ENCODE results near the gene SKA3. TPM values are rescaled to one million over a fixed set of nuclear protein-coding genes. Genes with fewer than 3 reads are reported as not detected.
"Not testable (repeated sequence)": the region's sequence is repeated elsewhere in the genome, so short reads cannot be mapped to it uniquely, and the experiment has no call there.

Gene SKA3
- total and polyA plus RNA-seq, 9 donors, result 0.12 to 1.6 (median 0.43) TPM

DNA sequence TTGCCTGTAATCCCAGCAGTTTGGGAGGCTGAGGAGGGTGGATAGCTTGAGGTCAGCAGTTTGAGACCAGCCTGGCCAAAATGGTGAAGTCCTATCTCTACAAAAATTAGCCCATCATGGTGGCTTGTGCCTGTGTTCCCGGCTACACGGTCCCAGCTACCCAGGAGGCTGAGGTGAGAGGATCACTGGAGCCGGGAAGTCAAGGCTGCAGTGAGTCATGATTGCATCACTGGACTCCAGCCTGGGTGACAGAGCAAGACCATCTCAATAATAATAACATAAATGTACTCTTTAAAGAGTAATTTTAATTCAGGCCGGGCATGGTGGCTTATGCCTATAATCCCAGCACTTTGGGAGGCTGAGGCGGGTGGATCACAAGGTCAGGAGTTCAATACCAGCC, 38.7 kb downstream of the SKA3 start:
- no peak overlapping the region for H3K27ac ChIP-seq
- intact Hi-C loops (cut with DNase I), result loop anchor here in 3 of 4 donors (10.0 kb wide), 1 partner anchor 193 kb away; no protein-coding TSS in a partner anchor
- no peaks in the 10 kb centered on the region for H3K9me3 ChIP-seq
- TF ChIP-seq POLR2A (IDR thresholded peaks at IDR 0.05), result no peak
- no peaks in the 10 kb centered on the region for H3K27me3 ChIP-seq
- peaks cover 10% of the 10 kb centered on the region for H3K4me1 ChIP-seq (ENCODE audit: insufficient read depth)
- H3K4me3 ChIP-seq, result no peak overlapping the region
- DNase-seq, result peak in 1 of 5 donors; percentile 28
- no peaks in the 10 kb centered on the region for H3K36me3 ChIP-seq
- WGBS, 3 donors, result 71 to 84% (median 72%) methylated on average over 5 of the region's 5 CpGs

DNA sequence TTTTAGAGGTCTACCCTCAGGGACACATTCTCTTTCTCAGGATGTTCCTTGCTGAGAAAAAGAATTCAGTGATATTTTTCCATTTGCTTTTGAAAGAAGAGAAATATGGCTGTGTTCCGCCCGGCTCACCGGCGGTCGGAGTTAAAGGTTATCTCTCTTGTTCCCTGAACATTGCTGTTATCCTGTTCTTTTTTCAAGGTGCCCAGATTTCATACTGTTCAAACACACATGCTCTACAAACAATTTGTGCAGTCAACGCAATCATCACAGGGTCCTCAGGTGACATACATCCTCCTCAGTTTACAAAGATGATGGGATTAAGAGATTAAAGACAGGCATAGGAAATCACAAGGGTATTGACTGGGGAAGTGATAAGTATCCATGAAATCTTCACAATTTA, 40.5 kb downstream of the SKA3 start:
- not testable (repeated sequence) for DNase-seq; H3K4me3 ChIP-seq; H3K27ac ChIP-seq; H3K4me1 ChIP-seq (ENCODE audit: insufficient read depth); H3K27me3 ChIP-seq; H3K36me3 ChIP-seq; H3K9me3 ChIP-seq
- WGBS, 3 donors, result 64 to 78% (median 65%) methylated on average over 6 of the region's 6 CpGs
- intact Hi-C loops (cut with DNase I), result loop anchor here in 3 of 4 donors (10.0 kb wide), 1 partner anchor 191 kb away; no protein-coding TSS in a partner anchor

DNA sequence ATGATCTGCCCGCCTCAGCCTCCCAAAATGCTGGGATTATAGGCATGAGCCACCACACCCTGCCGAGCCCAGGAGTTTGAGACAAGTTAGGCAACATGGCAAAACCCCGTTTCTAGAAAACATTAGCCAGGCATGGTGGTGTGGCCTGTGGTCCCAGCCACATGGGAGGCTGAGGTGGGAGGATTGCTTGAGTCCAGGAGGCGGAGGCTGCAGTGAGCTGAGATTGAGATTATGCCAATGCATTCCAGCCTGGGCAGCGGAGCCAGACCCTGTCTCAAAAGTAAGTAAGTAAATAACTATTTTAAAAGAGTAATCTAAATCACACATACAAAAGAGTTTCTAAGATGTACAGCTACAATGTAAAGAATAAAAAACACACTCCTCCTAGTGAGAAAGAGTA, 41.9 kb downstream of the SKA3 start:
- DNase-seq, result no peak
- TF ChIP-seq EP300 (IDR thresholded peaks at IDR 0.05), result no peak
- no peak for TF ChIP-seq POLR2A (IDR thresholded peaks at IDR 0.05)
- TF ChIP-seq, protein P1, sequence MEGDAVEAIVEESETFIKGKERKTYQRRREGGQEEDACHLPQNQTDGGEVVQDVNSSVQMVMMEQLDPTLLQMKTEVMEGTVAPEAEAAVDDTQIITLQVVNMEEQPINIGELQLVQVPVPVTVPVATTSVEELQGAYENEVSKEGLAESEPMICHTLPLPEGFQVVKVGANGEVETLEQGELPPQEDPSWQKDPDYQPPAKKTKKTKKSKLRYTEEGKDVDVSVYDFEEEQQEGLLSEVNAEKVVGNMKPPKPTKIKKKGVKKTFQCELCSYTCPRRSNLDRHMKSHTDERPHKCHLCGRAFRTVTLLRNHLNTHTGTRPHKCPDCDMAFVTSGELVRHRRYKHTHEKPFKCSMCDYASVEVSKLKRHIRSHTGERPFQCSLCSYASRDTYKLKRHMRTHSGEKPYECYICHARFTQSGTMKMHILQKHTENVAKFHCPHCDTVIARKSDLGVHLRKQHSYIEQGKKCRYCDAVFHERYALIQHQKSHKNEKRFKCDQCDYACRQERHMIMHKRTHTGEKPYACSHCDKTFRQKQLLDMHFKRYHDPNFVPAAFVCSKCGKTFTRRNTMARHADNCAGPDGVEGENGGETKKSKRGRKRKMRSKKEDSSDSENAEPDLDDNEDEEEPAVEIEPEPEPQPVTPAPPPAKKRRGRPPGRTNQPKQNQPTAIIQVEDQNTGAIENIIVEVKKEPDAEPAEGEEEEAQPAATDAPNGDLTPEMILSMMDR (IDR thresholded peaks at IDR 0.05), result no peak
- 66 to 83% (median 73%) methylated on average over 5 of the region's 5 CpGs for WGBS, 3 donors
- no peak overlapping the region for H3K4me3 ChIP-seq
- H3K36me3 ChIP-seq, result no peaks in the 10 kb centered on the region
- intact Hi-C loops (cut with DNase I), result loop anchor here (5.0 to 10.0 kb wide), 2 partner anchors 190 to 192 kb away; no protein-coding TSS in a partner anchor
- H3K9me3 ChIP-seq, result no peaks in the 10 kb centered on the region
- no peaks in the 10 kb centered on the region for H3K27me3 ChIP-seq
- H3K4me1 ChIP-seq (ENCODE audit: insufficient read depth), result no peaks in the 10 kb centered on the region
- H3K27ac ChIP-seq, result no peak overlapping the region

DNA sequence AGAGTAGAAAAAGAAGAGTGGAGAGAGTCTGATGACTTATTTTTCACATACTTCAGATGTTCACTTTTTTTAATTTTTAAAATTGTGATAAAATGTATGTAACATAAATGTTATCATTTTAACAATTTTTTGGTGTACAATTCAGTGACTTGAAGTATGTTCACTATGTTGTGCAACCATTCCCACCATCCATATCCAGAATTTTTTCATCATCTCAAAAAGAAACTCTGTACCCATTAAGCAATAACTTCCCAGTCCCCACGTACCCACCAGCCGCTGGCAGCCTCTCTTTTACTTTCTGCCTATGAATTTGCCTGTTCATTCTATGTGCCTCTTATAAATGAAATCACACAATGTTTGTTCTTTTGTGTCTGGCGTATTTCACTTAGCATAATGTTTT, 43.3 kb downstream of the SKA3 start:
- no peaks in the 10 kb centered on the region for H3K36me3 ChIP-seq
- TF ChIP-seq, protein P1 (IDR thresholded peaks at IDR 0.05), result no peak
- no peak for TF ChIP-seq POLR2A (IDR thresholded peaks at IDR 0.05)
- no peak for TF ChIP-seq EP300 (IDR thresholded peaks at IDR 0.05)
- intact Hi-C loops (cut with DNase I), result loop anchor here (5.0 to 10.0 kb wide), 2 partner anchors 188 to 191 kb away; no protein-coding TSS in a partner anchor

DNA sequence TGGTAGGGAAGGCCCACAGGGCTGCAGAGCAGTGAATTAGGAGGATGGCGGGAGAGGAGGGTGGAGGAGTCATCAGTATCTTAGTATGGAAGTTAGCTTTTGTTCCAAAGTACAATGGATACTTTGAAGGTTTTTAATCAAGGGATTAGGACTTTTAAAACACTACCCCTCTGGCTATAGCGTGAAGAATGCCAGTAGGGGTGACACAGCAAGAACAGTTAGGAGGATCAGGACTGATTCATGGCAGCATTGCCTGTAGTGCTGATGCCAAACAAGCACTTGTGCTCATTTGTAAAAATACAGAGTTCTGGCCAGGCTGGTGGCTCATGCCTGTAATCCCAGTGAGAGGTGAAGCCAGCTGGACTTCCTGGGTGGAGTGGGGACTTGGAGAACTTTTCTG, 46.2 kb downstream of the SKA3 start:
- no peaks in the 10 kb centered on the region for H3K36me3 ChIP-seq
- DNase-seq, result no peak
- H3K27ac ChIP-seq, result no peak overlapping the region
- H3K4me3 ChIP-seq, result no peak overlapping the region
- 91 to 93% (median 91%) methylated on average over 2 of the region's 2 CpGs for WGBS, 3 donors
- H3K9me3 ChIP-seq, result no peaks in the 10 kb centered on the region
- TF ChIP-seq POLR2A (IDR thresholded peaks at IDR 0.05), result no peak
- TF ChIP-seq, protein P1 (IDR thresholded peaks at IDR 0.05), result no peak
- TF ChIP-seq EP300 (IDR thresholded peaks at IDR 0.05), result no peak
- no peaks in the 10 kb centered on the region for H3K27me3 ChIP-seq
- intact Hi-C loops (cut with DNase I), result loop anchor here (5.0 to 10.0 kb wide), 2 partner anchors 185 to 188 kb away; no protein-coding TSS in a partner anchor
- no peaks in the 10 kb centered on the region for H3K4me1 ChIP-seq (ENCODE audit: insufficient read depth)

More for the DNA sequence above, 43.3 kb downstream of the SKA3 start:
- H3K9me3 ChIP-seq, result no peaks in the 10 kb centered on the region
- H3K4me3 ChIP-seq, result no peak overlapping the region
- 68 to 71% (median 68%) methylated on average over 3 of the region's 3 CpGs for WGBS, 3 donors
- H3K4me1 ChIP-seq (ENCODE audit: insufficient read depth), result no peaks in the 10 kb centered on the region
- no peaks in the 10 kb centered on the region for H3K27me3 ChIP-seq
- no peak overlapping the region for H3K27ac ChIP-seq
- no peak for DNase-seq

Measured in ovary (tissue), 9 donors.